Measurements from ENCODE around the gene EBF4.

Gene EBF4

GRCh38 chr20:2775139-2775538, 82.6 kb downstream of the EBF4 start:
- DNase-seq = no peak
- TF ChIP-seq POLR2A (IDR thresholded peaks at IDR 0.05; ENCODE audit: low read length) (no peak), GATA1 (IDR thresholded peaks at IDR 0.05; ENCODE audit: low read depth, low read length) (no peak)

GRCh38 chr20:2778602-2779321, 86.2 kb downstream of the EBF4 start:
- no peak for TF ChIP-seq POLR2A (IDR thresholded peaks at IDR 0.05; ENCODE audit: low read length)
- TF ChIP-seq GATA1 (IDR thresholded peaks at IDR 0.05; ENCODE audit: low read depth, low read length) = no peak
- no peak for DNase-seq

- DNase-seq = no peak
- TF ChIP-seq POLR2A (IDR thresholded peaks at IDR 0.05; ENCODE audit: low read length) (no peak), GATA1 (IDR thresholded peaks at IDR 0.05; ENCODE audit: low read depth, low read length) (no peak)
These were observed 88.4 kb downstream of the EBF4 start for GRCh38 chr20:2780948-2781347.

DNA sequence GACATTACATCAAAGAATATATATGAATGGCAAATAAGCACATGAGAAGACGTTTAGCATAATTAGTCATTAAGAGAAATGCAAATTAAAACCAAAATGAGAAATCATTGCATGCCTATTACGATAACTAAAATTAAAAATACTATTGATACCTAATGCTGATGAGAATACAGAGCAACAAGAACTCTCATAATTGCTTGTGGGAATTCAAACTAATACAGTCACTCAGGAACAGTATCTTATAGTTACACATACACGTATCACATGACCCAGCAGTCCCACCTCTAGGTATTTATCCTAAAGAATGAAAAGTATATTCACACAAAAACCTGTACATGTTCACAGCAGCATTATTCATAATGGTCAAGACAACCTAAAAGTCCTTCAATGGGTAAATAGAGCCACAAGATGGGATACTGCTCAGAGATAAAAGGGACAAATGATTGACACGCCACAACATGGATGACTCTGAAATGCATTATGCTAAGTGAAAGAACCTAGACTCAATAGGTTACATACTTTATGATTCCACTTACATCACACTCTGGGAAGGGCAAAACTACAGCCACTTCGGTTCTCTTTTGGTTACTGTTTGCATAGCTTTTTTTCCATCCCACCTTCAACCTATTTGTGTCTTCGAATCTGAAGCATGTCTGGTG, 91.5 kb downstream of the EBF4 start:
- TF ChIP-seq GATA1 (IDR thresholded peaks at IDR 0.05; ENCODE audit: low read depth, low read length) (no peak), POLR2A (IDR thresholded peaks at IDR 0.05; ENCODE audit: low read length) (no peak)
- no peak for DNase-seq

DNA sequence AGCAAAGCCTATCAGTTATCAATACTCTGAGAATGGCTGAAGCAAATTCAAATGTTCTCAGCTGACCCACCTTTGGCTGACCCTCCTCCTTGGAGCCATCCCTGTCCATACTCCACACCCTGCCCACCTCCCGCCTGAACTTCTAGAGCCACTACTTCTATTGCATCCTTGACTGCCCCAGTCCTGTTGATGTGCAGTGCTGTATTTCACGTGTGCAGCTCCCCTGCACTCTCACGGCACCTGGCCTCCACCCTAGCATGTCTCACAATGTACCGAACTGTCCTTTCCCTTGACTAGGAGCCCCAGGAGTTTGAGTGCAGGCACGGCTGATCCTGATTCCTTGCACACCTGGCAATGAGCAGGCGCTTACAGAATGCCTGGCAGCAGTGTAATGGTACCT, 100.9 kb downstream of the EBF4 start:
- TF ChIP-seq POLR2A (IDR thresholded peaks at IDR 0.05; ENCODE audit: low read length) (no peak), GATA1 (IDR thresholded peaks at IDR 0.05; ENCODE audit: low read depth, low read length) (no peak)
- DNase-seq = no peak

- DNase-seq = no peak
- TF ChIP-seq GATA1 (IDR thresholded peaks at IDR 0.05; ENCODE audit: low read depth, low read length) (no peak), POLR2A (IDR thresholded peaks at IDR 0.05; ENCODE audit: low read length) (no peak)
These were observed 101.7 kb downstream of the EBF4 start for GRCh38 chr20:2794202-2794748.

- no peak for DNase-seq
- TF ChIP-seq GATA1 (IDR thresholded peaks at IDR 0.05; ENCODE audit: low read depth, low read length) (no peak), POLR2A (IDR thresholded peaks at IDR 0.05; ENCODE audit: low read length) (no peak)
These were observed 102.4 kb downstream of the EBF4 start for GRCh38 chr20:2794866-2795447.

DNA sequence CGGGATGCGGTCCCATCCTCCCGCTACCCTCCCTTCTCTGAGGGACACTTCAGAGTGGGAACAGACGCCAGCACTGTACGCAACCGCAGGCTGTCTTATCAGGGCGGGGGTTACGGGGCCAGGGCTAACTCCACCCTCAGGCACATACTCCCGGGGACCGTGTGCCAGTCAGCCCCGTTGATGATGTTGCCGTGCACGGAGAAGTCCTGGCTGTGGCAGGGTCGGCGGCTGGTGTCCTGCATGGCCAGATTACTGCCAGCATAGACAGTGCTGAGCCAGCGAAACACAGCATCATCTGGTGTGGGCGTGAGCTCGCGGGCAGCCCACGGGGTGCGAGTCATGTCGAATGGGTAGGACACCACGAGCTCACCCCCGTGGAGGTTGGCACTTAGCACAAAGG, 102.9 kb downstream of the EBF4 start:
- TF ChIP-seq GATA1 (IDR thresholded peaks at IDR 0.05; ENCODE audit: low read depth, low read length) = no peak
- TF ChIP-seq POLR2A (IDR thresholded peaks at IDR 0.05; ENCODE audit: low read length) = no peak

DNA sequence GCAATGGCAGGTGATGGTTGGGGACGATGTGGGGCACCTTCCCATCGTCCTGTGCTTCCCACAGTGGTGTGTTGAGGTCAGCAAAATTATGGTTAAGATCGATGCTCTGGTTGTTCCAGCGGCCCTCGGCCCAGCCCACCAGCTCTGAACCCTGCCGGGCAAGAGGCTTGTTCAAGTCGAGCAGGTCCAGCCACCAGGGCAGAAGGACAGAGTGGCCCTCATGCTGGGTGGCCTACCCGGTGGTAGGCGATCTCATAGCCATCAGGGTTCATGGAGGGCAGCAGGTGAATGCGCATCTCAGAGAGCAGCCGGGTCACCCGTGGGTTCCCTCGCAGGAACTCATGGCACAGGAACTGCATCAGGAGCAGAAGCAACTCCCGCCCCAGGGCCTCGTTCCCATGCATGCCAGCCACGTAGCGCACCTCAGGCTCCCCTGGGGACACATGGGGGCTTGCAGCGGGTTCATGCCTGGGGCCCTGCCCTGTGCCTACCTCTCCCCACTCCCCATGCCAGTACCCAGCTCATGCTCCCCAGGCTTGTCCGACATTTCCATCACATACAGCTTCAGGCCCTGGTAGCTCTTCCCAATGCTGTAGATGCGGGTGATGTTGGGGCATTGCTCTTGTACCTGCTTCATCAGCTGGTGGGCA, 103.6 kb downstream of the EBF4 start:
- DNase-seq = no peak
- no peak for TF ChIP-seq GATA1 (IDR thresholded peaks at IDR 0.05; ENCODE audit: low read depth, low read length)
- no peak for TF ChIP-seq POLR2A (IDR thresholded peaks at IDR 0.05; ENCODE audit: low read length)

More for the DNA sequence above, 102.9 kb downstream of the EBF4 start:
- peak; percentile 9 to 16 for DNase-seq

DNA sequence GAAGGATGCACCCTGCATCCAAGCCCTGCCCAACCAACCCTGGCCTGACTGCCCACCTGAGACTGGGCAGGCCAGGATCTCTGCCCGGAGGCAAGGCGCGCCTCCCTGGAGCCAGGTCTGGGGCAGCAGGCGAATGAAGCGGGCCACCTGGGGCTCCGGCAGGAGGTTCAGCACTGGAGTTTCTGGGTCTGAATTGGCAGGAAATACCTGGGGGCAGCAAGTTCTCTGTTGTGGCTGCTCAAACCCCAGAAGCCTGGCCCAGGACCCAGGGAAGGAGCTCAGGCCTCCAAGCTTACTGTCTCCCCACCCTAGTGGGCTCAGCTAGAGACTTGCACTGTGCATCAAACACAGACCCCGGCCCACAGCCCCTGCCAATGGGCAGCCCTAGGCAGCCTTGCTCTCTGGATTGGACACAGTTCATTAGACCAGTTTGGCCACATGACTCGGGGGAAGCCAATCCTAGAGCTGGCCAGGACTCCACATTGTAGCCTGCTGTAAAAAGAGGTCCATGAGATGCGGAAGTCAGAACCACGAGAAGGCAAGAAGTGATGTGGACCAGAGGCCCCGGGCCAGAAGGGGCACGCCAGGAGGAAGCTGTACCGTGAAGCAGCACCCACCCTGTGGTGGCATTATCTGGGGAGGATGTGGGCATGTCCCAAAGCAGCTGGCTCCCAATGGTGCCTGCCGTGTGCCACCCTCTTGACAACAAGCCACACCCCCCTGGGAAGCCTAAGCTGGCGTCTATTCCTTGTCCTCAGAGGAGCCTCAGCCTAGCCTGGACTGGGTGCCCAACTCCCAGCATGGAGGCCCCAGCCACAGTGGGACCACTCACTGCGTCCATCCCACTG, 104.8 kb downstream of the EBF4 start:
- DNase-seq = no peak
- TF ChIP-seq GATA1 (IDR thresholded peaks at IDR 0.05; ENCODE audit: low read depth, low read length) = no peak
- no peak for TF ChIP-seq POLR2A (IDR thresholded peaks at IDR 0.05; ENCODE audit: low read length)

DNA sequence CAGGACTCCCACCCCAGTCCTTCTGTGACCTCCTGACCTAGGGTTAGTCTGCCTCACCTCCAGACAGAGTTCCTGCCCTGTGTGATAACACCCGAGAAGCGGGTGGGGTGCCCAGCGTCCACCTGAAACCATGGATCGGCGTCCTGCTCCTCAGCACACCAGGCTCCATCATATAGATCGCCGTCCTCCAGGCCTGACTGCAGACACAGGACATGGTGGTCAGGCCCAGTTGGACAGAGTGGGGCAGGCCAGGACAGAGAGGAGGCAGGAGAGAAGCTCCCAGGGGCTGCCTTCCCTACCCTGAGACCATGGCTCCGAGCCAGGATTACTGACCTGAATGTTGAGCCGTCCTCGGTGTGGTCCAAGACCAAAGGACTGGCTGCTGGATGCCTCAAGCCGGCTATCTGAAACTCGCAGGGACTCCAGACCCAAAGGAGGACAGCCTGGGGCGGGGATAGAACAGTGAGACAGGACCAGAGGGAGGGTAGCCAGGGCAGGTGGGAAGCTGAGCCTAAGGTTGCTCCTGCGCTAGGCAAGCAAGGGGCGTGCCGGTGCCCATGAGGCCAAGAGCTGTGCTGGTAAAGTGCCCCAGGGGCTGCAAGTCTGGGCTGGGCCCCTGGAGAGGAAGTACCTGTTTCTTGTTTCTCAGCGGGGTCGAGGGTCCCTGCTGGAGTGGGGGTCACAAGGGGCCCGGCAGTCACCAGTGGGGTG, 105.7 kb downstream of the EBF4 start:
- no peak for TF ChIP-seq POLR2A (IDR thresholded peaks at IDR 0.05; ENCODE audit: low read length)
- TF ChIP-seq GATA1 (IDR thresholded peaks at IDR 0.05; ENCODE audit: low read depth, low read length) = no peak
- DNase-seq = no peak

- TF ChIP-seq GATA1 (IDR thresholded peaks at IDR 0.05; ENCODE audit: low read depth, low read length) = no peak
- DNase-seq = no peak
These were observed 106.2 kb downstream of the EBF4 start for GRCh38 chr20:2798814-2799213.

GRCh38 chr20:2799271-2799670, 106.7 kb downstream of the EBF4 start:
- no peak for DNase-seq
- TF ChIP-seq POLR2A (IDR thresholded peaks at IDR 0.05; ENCODE audit: low read length) (no peak), GATA1 (IDR thresholded peaks at IDR 0.05; ENCODE audit: low read depth, low read length) (no peak)
